ENCODE results near the gene ANKDD1B. TPM values are rescaled to one million over a fixed set of nuclear protein-coding genes. Genes with fewer than 3 reads are reported as not detected.

ANKDD1B gene
- total and polyA plus RNA-seq, 2 experiments from 2014 or later, result 0.40 to 0.73 TPM

DNA sequence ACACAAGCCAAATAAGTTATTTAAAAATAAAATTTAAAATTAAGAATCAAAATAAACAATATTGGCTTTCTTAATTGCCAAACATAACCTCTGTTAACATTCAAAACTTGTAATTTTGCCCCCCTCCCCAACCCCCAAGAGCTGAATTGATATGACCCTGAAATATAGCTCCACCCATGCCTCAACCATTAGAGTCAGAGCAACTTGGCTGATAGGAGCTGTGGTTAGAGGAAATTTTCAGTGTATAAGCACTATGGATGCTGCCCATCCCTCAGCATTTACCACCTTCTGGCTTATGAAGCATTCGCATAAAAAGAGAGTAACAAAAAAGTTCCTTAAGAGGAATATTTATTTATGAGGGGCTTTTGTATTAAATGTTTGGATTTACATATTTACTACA, 99.9 kb downstream of the ANKDD1B start:
- Histone ChIP-seq H3K27ac (ENCODE audit: low read depth) (no peak overlapping the region), H3K9me2 (ENCODE audit: insufficient read depth) (no peaks in the 10 kb centered on the region), H3K4me2 (no peak overlapping the region), H2AFZ (no peak overlapping the region), H3K4me1 (ENCODE audit: insufficient read depth) (peaks cover 5% of the 10 kb centered on the region; the same call in 1 of the 2 replicates), H4K20me1 (replicated peaks; ENCODE audit: insufficient read depth) (no peaks in the 10 kb centered on the region), H3K79me2 (replicated peaks; ENCODE audit: insufficient read depth) (peaks cover 38% of the 10 kb centered on the region), H3K36me3 (ENCODE audit: insufficient read depth) (0 out of 2 replicates have a peak, but pooled peaks cover 7% of the 10 kb centered on the region), H3K4me3 (no peak overlapping the region), H3F3A (replicated peaks; ENCODE audit: low read depth) (no peaks in the 10 kb centered on the region), H3K27me3 (ENCODE audit: insufficient read depth) (no peaks in the 10 kb centered on the region)
- no peak for ATAC-seq
- no peak overlapping the region for H3K4me3 Mint-ChIP-seq
- H3K27ac Mint-ChIP-seq, result no peak overlapping the region
- peaks cover 8% of the 10 kb centered on the region; the same call in 2 of the 3 replicates for H3K36me3 Mint-ChIP-seq (ENCODE audit: low read depth)
- TF ChIP-seq NANOG (IDR thresholded peaks at IDR 0.05; ENCODE audit: borderline replicate concordance), result no peak
- no peak for TF ChIP-seq POLR2AphosphoS5 (IDR thresholded peaks at IDR 0.05; ENCODE audit: low read depth)
- no peak for TF ChIP-seq EZH2 (IDR thresholded peaks at IDR 0.05; ENCODE audit: low read depth, unreplicated experiment)
- no peak for TF ChIP-seq STAT1 (IDR thresholded peaks at IDR 0.05; ENCODE audit: unreplicated experiment)
- no peak for TF ChIP-seq ZNF462 (CRISPR knock-in tag; IDR thresholded peaks at IDR 0.05)
- H3K4me1 Mint-ChIP-seq, result peaks cover 6% of the 10 kb centered on the region
- DNase-seq (ENCODE audit: low spot score), result no peak
- H3K9me3 Mint-ChIP-seq, result no peaks in the 10 kb centered on the region
- H3K27me3 Mint-ChIP-seq (ENCODE audit: insufficient read depth, low read depth, poor library complexity), result peaks cover 2% of the 10 kb centered on the region

- no peak overlapping the region for H3K4me3 ChIP-seq
- Mint-ChIP-seq H3K27ac (no peak overlapping the region), H3K4me3 (no peak overlapping the region), H3K4me1 (peaks cover 8% of the 10 kb centered on the region), H3K9me3 (no peaks in the 10 kb centered on the region), H3K36me3 (ENCODE audit: low read depth) (peaks cover 8% of the 10 kb centered on the region; the same call in 2 of the 3 replicates), H3K27me3 (ENCODE audit: insufficient read depth, low read depth, poor library complexity) (peaks cover 2% of the 10 kb centered on the region)
- H3K79me2 ChIP-seq (replicated peaks; ENCODE audit: insufficient read depth), result peaks cover 43% of the 10 kb centered on the region
- 0 out of 2 replicates have a peak, but pooled peaks cover 7% of the 10 kb centered on the region for H3K36me3 ChIP-seq (ENCODE audit: insufficient read depth)
- H4K20me1 ChIP-seq (replicated peaks; ENCODE audit: insufficient read depth), result no peaks in the 10 kb centered on the region
- H3K27me3 ChIP-seq (ENCODE audit: insufficient read depth), result no peaks in the 10 kb centered on the region
- TF ChIP-seq CREB1 (CRISPR knock-in tag; IDR thresholded peaks at IDR 0.05; ENCODE audit: low read depth) (no peak), ZNF114 (CRISPR knock-in tag; IDR thresholded peaks at IDR 0.05) (no peak)
- ATAC-seq (no peak), DNase-seq (ENCODE audit: low spot score) (no peak)
- H3K4me1 ChIP-seq (ENCODE audit: insufficient read depth), result peaks cover 5% of the 10 kb centered on the region; the same call in 1 of the 2 replicates
- no peak overlapping the region for H3K4me2 ChIP-seq
- no peak overlapping the region for H2AFZ ChIP-seq
- no peaks in the 10 kb centered on the region for H3K9me2 ChIP-seq (ENCODE audit: insufficient read depth)
- H3F3A ChIP-seq (replicated peaks; ENCODE audit: low read depth), result peaks cover 7% of the 10 kb centered on the region; the same call in 1 of the 2 replicates
- no peak overlapping the region for H3K27ac ChIP-seq (ENCODE audit: low read depth)
Observed at GRCh38 chr5:75712091-75712490, 100.8 kb downstream of the ANKDD1B start.

All from GM23338 (cell line).